ENCODE measurements around the gene CCDC154. TPM values are rescaled to one million over a fixed set of nuclear protein-coding genes. Genes with fewer than 3 reads are reported as not detected.
"Not testable (repeated sequence)": the region's sequence is repeated elsewhere in the genome, so short reads cannot be mapped to it uniquely, and the experiment has no call there.

CCDC154 gene
- total RNA-seq, 1 donor from 2014 or later = 0.49 TPM

DNA sequence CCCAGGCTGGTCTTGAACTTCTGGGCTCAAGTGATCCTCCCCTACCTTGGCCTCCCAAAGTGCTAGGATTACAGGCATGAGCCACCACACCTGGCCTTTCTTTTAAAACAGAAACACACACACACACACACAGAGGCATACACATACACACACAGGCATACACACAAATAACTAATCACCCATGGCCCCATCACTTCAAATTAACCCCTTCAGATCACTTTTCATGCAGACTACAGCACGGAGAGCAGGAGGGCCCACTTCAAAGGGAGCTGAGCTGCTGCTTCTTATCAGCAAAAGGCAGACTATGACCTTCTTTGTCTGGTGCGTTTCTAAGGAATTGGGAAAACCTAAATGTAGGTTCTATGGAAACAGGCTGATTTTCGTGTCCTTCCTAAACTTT, 28.6 kb upstream of the CCDC154 start:
- DNase-seq = no peak

DNA sequence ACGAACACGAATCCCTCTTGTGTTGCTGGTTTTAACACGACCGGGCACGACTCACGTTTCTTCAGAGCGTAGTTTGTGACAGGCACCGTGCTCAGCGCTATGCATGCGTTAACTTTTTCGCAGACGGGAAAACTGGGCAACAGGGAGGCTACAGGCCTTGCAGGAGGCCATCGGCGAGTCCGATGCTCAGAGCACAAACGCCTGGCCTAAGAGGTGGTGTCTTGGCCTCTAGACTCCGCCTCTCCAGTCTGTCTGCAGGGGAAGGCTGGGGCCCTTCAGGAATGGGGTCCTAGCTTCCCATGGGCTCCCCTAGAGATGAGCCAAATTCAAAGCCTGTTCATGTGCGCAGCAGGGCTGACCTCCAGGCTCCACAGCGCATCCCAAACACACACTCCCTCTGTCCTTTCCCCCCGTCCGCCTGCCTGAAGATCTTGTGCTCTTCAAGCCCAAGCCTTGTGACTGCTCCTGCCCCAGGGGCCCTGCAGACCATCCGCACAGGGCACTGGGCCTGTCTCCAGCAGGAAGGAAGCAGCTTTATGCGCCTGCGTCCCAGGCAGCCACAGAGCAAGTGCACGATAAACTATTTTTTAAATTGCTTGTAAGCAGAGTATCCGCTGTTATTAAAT, 27.3 kb upstream of the CCDC154 start:
- DNase-seq = no peak

DNA sequence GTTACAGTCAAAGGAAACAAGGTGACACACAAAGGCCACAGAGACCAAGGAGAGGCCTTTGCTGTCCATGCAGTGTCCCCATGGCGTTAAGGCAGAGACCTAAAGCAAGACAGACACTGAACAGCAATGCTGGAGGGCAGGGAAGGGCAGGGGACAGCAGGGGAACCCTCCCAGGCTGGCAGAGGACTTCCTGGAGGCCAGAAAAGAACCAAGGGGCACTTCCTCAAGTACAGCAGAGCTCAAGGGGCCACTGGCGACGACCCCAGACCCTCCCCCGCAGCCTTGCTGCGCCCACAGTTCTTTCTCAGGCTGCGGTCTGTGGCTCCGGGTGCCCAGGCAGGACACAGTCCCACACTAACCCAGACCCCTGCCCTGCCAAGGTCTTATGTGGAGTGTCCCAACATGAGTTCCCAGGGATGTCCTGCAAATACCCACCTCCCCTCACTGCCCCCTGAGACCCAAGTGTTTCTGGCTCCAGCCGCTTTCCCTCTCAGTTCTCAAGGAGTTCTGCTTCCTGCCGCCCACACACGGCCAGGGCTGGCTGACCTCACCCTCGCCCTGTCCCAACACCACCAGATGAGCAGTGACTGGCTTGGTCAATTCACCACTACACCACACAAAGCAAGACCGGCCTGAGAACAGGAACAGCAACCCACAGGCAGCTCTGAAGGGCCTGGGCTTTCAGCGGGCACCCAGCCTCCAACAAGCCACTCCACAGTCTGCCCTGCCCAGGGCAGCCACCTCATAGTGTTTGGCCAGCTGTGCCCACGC, 26.3 kb upstream of the CCDC154 start:
- DNase-seq = no peak

DNA sequence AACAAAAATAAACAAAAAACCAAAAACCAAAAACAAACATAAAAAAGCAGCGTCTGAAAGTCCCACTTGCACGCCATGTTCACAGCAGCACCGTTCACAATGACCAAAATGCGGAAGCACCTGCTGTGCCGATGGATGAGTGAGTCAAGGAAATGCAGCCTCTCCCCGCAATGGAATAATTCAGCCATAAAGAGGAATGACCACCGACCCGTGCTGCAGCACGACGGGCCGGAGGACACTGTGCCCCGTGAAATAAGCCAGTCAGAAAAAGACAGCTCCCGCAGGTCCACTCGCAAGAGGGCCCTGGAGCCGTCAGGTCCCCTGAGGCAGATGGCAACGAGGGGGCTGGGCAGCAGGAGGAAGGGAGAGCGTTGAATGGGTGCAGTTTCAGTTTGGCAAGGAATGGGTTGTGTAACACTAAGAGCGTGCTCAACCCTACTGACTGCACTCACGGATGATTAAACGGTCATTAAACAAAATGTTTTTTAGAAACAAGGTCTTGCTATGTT, 25.4 kb upstream of the CCDC154 start:
- no peak for DNase-seq

DNA sequence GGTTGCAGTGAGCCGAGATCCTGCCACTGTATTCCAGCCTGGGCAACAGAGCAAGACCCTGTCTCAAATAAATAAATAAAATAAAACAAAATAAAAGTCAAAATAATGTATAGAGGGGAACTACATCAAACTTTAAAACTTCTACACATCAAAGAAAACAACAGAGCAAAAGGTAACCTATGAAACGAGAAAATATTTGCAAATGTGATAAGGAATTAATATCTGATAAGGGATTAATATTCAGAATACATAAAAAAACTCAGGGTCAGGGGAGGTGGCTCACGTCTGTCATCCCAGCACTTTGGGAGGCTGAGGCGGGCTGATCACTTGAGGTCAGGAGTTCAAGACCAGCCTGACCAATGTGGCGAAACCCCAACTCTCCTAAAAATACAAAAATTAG, 24.8 kb upstream of the CCDC154 start:
- DNase-seq = not testable (repeated sequence)

DNA sequence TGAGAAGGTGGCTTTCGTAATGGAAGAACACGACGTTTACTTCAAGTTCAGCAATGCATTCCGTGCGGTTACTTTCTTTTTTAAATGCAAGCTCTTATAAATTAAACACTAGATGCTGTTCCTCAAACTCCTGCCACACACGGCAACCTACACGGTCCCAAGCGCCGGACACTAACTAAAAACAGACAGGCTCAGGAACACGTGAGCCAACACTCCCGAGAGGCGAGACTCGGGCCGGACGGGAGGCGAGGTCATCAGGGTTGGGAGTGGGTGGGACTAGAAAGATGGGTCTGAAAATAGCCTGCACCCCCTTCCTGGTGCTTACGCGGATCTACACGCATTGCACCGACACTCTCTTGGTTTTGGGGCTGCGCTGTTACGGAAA, 24.1 kb upstream of the CCDC154 start:
- DNase-seq = no peak

DNA sequence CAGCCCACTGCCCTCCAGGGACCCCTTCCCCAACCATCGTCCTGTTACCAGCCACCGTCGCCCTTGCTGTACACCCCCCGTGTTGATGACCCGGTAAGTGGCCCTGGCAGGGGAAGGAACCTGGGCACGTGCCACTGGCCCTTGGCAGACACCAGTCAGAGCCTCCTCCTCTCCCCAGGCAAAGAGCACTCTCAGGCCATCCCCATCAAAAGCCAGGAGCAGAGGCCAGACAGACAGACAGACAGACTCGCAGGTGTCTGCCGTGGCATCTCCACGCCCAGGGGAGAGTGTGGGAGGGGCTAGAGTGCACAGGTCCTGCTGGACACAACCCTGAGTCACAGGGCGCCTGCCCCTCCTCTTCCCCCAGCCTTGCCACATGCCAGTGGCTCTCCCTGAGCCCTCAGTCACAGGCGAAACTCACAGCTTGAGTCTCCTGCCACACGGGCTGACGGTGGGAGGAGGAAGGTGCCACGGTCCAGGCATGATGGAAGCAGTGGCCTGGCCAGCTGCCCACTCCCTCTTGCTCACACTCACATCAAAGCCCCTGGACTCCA, 22.7 kb upstream of the CCDC154 start:
- no peak for DNase-seq

DNA sequence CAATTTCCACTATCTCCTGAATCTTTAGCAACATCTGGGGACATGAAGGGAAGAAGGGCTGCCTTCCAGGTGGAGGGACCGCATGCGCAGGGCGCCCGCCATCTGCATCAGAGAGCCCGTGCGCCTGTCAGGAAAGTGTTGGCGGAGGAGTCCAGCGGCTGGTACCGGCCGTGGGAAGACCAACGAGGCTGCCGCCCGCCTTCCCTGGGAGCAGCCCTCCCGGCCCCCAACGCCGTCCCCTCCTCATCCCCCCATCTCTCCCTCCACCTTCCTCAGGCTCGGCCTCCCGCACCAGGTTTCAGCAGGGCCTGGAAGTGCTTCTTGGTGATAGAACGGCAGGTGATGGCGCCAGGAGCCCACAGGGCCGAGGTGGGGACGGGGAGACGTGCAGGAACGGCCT, 21.7 kb upstream of the CCDC154 start:
- no peak for DNase-seq

DNA sequence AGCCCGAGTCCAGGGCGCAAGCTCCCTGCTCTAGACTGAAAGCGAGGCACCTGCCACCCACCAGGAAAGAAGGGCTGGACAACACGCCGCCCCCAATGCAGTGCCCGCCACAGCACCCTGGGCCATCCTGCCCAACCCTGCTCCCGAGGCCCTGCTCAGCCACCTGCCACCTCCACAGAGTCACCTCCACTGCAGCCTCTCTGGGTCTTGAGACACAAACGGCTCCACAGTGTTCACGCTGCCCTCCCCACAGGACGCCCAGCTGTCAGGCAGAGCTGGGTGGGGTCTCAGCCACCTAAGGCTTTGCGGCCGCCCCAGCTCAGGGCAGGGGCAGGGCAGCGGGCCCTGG, 21.2 kb upstream of the CCDC154 start:
- no peak for DNase-seq

DNA sequence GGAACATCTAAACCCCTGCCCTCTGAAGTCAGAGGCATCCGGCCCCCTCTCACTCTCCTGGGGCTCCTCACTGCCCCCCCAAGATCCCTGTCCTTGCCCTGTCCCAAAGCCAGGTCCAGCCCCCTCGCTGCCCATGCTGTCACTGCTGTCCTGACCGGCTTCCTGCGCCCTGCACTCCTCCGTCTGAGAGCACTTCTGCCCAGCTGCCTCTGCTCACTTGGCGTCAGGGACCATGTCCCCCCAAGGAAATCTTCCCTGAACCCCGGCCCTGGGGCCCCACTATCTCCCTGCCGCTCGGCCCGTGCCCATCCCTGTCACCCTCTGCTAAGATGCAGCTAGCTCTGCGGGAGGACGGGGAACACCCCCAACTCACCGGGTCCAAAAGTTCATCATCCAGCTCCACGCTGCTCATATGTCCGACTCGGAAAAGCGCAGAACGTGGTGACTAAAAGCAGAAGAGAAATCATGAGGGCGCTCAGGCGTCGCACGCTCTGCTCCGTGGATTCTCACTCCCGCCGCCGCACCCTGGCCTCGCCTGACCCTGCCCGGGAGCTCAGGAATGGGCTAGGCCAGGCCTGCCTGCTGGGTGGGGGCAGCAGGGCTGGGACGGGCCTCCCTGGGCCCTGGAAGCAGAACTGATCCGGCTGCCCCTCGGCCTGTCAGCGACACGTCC, 20.7 kb upstream of the CCDC154 start:
- no peak for DNase-seq

DNA sequence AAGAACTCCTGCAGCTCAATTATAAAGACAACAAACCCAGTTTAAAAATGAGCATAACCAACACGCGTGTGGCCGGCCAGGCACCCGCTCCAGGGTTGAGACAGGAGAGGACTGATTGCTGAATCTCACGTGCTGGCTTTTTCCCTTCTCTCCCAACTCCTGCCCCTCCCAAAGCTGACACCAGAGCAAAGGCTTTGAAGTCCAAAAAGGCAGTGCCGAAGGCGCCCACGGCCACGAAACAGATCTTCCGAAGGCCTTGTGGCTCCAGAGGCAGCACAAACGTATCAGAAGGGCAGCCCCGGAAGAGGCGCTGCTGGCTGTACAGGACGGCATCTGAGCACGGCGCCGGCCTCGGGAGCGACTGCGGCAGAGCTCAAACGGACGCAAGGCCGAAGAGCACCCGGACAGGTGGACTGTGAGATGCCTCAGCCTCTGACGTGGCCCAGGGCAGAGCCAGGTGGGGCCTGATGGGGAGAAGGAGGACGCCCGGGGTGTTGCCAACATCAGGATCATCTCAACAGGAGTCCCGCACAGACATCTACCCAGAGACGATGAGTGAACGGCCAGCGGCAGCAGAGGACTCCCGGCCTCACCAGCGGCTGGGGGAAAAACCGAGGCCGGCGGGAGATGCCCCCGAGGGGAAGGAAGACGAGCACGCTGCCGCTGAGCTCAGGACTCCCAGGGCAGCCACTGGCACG, 20.0 kb upstream of the CCDC154 start:
- DNase-seq = no peak

DNA sequence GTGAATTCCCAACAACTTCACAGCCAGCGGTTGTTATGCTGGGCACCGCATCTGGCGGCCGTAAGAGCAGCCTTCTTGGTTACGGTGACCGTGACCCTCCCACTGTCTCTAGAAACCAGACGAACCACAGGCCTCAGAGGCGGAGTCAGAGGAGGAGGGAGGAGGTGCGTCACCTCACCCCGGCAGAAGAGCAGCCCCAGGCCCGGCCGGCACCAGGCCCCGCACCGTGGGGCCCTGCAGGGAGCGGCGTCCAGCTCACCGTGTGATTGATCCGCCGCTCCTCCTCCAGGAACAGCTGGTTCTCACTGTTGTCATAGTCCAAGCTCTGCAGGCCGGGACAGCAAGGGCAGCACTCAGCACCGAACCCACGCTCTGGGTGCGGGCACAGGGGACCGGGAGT, 16.8 kb upstream of the CCDC154 start:
- DNase-seq = no peak

DNA sequence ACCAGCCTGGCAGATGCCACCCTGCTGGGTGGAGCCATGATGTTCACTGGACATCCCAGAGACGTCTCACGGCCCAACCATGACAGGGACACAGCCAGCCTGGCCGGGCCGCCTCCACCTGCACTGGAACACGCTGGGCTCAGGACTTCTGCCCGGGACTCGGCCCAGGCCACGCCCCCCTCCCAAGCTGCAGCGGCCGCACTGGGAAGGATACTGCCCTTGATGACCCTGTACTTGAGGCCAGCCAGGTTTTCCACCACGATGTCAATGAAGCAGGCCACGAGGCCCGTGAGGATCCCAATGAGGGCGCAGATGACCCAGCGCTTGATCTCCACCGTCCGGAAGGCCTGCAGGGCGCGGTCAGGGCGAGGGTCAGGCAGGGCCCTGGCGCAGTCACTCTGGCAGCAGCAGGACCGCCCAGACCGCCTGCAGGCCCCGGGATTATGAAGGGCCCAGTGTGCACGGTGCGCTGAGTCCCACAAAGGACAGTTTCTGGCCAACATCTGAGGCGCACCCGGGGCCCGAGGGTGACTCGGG, 16.3 kb upstream of the CCDC154 start:
- DNase-seq = no peak

DNA sequence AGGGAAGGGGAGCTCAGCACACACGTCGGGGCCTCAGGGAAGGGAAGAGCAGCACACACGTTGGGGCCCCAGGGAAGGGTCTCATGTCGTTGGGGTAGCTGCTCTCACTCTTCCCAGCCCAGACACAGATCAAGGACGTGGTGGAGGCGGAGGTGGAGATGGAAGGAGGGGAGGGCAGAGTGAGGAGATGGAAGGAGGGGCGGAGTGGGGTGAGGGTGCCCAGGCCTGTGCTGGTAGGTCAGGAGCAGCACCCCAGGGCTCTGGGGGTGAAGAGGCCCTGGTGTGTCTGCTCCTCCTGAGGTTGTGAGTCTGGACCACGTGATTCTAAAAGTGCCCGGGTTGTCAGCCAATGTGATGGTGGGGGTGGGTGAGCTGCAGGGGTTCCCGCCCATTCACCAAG, 15.6 kb upstream of the CCDC154 start:
- DNase-seq = no peak

DNA sequence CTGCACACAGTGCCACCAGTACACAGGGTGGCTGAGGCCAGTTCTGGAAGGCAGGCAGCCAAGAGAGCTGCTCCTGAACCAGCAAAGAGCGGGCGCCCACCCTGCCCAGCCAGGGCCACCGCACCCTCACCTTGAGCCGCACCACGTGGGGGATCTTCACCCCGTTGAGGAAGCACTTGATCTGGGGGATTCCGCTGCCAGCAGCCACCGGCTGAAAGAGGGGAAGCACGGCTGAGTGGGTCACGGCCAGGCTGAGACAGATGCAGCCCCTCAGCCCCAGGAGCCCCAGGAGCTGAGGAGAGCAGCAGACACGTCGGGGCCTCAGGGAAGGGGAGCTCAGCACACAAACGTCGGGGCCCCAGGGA, 14.6 kb upstream of the CCDC154 start:
- DNase-seq = no peak

DNA sequence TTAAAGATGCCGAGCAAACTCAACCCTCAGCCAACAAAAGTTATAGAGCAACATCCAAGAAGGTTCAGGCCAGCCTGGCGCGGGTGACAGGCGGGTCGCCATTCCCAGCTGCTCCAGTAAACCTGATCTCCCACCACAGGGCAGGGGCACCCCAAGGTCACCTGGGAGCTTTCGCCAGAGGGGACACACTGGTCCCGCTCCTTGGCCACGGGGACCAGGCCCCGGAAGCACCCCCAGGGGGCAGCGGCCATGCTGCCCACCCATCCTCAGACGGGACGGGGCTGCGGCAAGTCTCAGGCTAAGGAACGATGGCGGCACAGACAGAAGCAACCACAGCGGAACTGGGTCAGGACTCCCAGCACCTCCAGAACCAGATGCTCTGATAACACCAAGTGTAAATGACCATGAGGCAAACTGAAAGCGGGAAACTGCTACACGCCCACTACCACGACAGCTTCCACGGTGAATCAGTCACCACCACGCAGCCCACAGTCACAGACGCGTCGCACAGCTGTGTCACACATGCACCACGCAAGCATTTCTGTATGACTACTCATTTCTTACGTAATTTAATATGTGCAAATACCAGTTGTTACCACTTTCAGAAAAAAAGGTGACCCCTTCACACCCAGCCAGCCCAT, 14.1 kb upstream of the CCDC154 start:
- DNase-seq = no peak

DNA sequence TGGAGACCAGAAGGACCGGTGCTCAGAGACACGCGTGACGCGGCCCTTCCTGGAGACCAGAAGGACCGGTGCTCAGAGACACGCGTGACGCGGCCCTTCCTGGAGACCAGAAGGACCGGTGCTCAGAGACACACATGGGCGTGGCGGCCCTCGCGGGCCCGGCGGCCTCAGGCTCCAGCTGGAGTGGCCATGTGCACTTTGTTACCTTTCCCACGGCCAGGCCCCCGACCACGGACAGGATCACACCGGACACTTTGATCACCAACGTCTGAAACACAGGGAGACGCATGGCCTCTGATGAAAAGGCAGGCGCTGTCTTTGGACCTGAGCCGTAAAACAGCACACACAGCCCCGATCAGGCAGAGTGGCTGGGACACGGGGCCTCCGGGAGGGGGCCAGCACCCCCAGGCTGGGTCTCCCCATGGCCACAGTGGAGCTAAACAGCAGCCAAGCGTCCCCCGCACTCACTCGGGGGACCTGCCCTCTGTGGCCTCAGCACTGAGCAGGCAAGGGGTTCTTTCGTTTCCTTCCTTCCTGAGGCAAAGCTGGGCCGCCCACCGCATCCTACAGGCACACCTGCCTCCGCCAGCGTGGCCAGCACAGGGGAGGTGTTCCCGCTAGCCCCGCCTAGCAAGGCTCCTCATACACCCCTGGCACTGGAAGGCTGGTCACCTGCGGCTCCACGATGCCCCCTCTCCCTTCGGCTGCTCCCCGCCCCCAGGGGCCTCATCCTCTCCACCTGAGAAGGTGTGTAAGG, 13.3 kb upstream of the CCDC154 start:
- DNase-seq = no peak

DNA sequence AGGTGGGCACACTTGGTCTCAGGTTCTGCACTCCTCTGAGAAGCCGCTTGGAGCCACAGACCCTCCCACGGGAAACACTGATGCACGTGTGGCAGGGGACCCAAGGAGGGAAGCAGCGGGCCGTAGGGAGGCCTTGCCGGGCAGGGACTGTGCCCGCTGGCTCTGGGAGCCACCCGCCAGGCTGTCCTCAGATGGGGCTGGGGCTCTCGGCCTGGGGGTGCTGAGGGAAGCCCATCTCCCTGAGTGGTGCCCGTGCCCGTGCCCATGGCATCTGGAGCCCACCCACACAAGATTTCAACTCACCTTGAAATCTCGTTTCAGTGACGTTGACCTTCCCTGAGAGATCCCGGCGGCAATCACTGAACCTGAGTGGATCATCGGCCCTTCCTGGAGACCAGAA, 12.6 kb upstream of the CCDC154 start:
- DNase-seq = no peak

DNA sequence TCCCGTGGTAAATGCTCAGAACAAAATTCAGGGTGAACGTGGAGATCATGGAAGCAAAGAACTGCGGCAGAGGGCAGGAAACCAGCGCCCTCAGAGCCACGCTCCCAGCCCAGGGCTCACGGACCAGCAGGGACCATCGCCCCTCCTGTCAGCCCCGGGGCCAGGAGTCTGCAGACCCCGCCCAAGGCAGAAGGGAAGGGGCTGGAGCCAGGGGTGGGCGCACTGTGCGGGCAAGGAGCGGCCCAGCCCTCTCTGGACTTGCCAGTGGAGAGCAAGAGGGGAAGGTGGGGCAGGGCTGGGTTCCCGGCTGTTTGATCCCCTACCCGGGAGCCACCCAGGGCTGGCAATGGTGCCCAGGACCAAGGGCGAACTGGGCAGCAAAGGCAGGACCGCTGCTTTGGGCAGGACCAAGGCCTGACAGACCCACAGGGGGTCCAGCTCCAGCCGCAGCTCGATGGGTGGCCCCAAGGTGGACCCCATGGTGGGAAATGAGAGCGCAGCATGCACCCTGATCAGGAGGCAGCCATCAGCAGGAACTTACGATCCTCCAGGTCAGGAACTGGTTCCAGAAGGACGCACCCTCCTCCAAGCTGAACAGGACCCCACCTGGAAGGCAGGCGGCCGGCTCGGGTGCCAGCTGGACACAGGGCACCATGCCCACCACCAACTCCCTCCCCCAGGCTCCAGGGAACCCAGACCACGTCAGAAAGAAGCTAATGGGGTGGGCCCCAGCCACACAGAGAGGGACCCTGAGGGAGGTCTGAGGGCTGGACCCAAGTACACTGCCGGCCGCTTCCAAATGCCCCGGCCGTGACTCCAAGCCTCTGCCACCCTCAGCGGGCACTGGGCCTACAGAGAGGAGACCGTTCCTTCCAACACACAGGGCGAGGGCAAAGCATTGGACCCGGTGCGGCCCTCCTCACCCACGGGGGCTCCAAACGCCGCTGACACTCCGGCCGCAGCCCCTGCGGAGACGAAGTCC, 11.1 kb upstream of the CCDC154 start:
- no peak for DNase-seq

DNA sequence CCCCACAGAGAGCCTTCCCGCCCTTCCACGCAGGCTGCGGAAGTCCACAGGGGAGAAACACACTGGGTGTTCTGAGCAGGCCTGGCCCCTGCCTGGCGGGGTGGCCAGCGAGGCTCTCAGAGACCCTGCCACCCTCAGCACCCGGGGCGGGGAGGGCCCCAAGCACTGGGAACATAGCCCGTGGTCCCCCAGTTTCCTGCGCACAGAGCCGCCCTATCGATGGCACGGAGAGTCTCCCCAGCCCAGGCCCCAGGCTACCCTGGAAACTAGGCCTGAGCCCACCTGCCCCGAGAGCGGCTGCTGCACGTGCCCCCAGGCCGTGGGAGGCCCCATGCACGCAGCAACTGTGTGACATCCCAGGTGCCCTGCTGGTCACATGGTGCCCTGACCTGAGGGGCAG, 10.2 kb upstream of the CCDC154 start:
- no peak for DNase-seq

Data from skin of body (tissue), 2 donors.